ENCODE results near the gene FEV. TPM values are rescaled to one million over a fixed set of nuclear protein-coding genes. Genes with fewer than 3 reads are reported as not detected.
A peak's percentile ranks its signal among the peaks of the same experiment; 100 is the strongest.

FEV gene
- total and polyA plus RNA-seq, 2 experiments from 2014 or later = 0.58 to 0.70 TPM

DNA sequence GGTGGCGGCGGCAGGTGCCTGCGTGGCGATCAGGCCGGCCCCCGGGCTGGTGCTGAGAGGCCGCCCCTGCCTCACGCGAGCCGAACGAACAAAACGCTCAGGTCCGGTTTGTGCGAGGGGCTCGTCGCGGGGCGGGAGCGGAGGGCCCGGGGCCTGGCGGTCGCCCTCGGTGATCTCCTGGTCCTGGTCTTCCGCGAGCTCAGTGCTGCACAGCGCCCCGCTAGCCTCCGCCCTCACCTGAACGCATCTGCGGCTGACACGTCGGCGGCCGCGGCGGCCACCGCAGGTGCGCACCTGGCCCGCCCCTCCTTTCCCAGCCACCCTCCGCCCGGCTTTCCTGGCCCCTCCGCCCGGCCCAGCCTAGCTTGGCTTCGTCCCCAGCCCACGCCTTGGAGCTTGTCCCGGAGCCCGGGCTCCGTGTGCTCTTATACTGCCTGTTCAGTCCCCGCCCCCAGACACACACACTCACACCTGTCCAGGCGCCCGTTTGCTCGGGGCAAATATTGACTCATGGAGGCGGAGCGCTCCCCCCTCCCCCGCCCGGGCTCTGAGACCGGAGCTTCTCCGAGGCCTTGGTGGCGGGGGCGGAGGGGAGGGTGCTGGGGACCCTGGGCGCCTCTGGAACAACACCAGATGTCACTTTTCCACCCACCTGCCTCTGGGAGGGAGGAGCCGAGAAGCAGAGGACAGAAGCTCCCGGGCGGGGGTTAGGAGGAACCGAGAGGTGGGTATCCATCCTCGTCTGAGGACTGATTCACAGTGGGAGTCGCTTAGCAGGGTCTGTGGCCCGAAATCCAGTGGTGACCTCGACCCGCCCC lies 16.8 kb upstream of the FEV start:
- no peaks in the 10 kb centered on the region for H4K20me1 ChIP-seq (ENCODE audit: insufficient read depth, poor library complexity, severe bottlenecking)
- H3K4me2 ChIP-seq = peak overlapping the region; percentile 93
- no peaks in the 10 kb centered on the region for H3K9me3 ChIP-seq (ENCODE audit: low read depth)
- TF ChIP-seq EZH2phosphoT487 (IDR thresholded peaks at IDR 0.05; ENCODE audit: low read depth, severe bottlenecking, unreplicated experiment) = peak; percentile 60
- TF ChIP-seq, protein P1, sequence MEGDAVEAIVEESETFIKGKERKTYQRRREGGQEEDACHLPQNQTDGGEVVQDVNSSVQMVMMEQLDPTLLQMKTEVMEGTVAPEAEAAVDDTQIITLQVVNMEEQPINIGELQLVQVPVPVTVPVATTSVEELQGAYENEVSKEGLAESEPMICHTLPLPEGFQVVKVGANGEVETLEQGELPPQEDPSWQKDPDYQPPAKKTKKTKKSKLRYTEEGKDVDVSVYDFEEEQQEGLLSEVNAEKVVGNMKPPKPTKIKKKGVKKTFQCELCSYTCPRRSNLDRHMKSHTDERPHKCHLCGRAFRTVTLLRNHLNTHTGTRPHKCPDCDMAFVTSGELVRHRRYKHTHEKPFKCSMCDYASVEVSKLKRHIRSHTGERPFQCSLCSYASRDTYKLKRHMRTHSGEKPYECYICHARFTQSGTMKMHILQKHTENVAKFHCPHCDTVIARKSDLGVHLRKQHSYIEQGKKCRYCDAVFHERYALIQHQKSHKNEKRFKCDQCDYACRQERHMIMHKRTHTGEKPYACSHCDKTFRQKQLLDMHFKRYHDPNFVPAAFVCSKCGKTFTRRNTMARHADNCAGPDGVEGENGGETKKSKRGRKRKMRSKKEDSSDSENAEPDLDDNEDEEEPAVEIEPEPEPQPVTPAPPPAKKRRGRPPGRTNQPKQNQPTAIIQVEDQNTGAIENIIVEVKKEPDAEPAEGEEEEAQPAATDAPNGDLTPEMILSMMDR (IDR thresholded peaks at IDR 0.05; ENCODE audit: poor library complexity) = no peak
- peak; percentile 50 for TF ChIP-seq EZH2 (IDR thresholded peaks at IDR 0.05; ENCODE audit: borderline replicate concordance)
- H3K79me2 ChIP-seq = no peaks in the 10 kb centered on the region
- H3K4me3 ChIP-seq = peak overlapping the region; percentile 49
- peaks cover 79% of the 10 kb centered on the region for H3K27me3 ChIP-seq
- H3K27ac ChIP-seq = peak overlapping the region; percentile 85
- 2% methylated on average over 31 of the region's 70 CpGs for WGBS (ENCODE audit: low lambda C conversion rate, missing lambda C conversion rate)
- peak overlapping the region; percentile 45 for H2AFZ ChIP-seq
- H3K4me1 ChIP-seq (ENCODE audit: insufficient read depth) = peaks cover 17% of the 10 kb centered on the region
- no peaks in the 10 kb centered on the region for H3K36me3 ChIP-seq (replicated peaks; ENCODE audit: insufficient read depth, low read depth)
- H3K9me2 ChIP-seq (replicated peaks; ENCODE audit: insufficient read depth) = no peaks in the 10 kb centered on the region
- peak; percentile 95 for DNase-seq (ENCODE audit: low spot score)

DNA sequence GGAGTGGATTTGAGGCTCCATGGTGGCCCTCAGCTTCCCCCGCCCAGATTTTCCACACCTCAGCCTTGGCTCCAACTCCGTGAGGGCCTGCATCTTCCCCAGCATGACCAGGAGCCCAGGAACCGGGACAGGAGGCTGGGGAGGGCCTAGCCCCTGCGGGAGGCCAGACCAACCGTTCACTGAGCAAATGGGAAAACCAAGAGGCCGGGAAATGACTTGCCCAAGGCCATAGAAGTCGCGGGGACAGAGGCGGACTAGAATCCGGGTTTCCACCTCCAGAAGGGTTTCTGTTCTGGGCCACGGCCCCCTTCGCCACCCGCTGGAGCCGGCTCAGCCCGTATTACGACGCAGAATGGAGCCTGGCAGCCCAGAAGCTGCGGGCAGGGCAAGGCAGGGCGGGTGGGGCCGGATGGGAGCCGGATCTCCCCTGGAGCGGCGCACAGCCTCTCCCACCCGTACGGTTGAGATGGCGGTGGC lies 16.2 kb upstream of the FEV start:
- no peaks in the 10 kb centered on the region for H3K79me2 ChIP-seq
- no peaks in the 10 kb centered on the region for H4K20me1 ChIP-seq (ENCODE audit: insufficient read depth, poor library complexity, severe bottlenecking)
- H3K4me2 ChIP-seq = peak overlapping the region; percentile 93
- H3K4me3 ChIP-seq = peak overlapping the region; percentile 3
- peaks cover 84% of the 10 kb centered on the region for H3K27me3 ChIP-seq
- H3K4me1 ChIP-seq (ENCODE audit: insufficient read depth) = peaks cover 17% of the 10 kb centered on the region
- DNase-seq (ENCODE audit: low spot score) = peak; percentile 31
- no peaks in the 10 kb centered on the region for H3K36me3 ChIP-seq (replicated peaks; ENCODE audit: insufficient read depth, low read depth)
- peak overlapping the region; percentile 45 for H2AFZ ChIP-seq
- H3K9me3 ChIP-seq (ENCODE audit: low read depth) = no peaks in the 10 kb centered on the region
- no peaks in the 10 kb centered on the region for H3K9me2 ChIP-seq (replicated peaks; ENCODE audit: insufficient read depth)
- WGBS (ENCODE audit: low lambda C conversion rate, missing lambda C conversion rate) = 13% methylated on average over 25 of the region's 26 CpGs
- TF ChIP-seq, protein P1 (IDR thresholded peaks at IDR 0.05; ENCODE audit: poor library complexity) = no peak
- TF ChIP-seq EZH2phosphoT487 (IDR thresholded peaks at IDR 0.05; ENCODE audit: low read depth, severe bottlenecking, unreplicated experiment) = peak; percentile 34
- peak overlapping the region; percentile 85 for H3K27ac ChIP-seq

DNA sequence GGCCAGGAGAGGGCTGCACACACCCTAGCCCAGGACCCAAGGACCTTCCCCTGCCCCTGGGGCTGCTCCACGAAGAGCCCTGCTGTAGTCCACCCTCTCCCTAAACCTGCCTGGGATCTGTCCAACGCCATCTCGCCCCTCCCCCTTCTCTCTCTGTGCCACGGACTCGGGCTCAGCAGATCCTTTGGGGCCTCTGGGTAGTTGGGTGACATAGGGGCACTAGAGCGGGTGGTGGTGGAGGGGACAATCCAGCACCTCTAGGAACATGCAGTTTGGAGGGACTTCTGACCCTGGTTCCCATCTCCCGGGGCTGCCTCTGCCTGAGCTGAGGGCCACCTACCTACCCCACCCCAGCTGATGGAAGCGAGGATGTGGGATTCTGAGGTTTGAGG lies 15.6 kb upstream of the FEV start:
- Histone ChIP-seq H3K4me1 (ENCODE audit: insufficient read depth) (peaks cover 17% of the 10 kb centered on the region), H3K27ac (no peak overlapping the region), H3K9me2 (replicated peaks; ENCODE audit: insufficient read depth) (no peaks in the 10 kb centered on the region), H4K20me1 (ENCODE audit: insufficient read depth, poor library complexity, severe bottlenecking) (no peaks in the 10 kb centered on the region), H2AFZ (no peak overlapping the region), H3K9me3 (ENCODE audit: low read depth) (no peaks in the 10 kb centered on the region), H3K36me3 (replicated peaks; ENCODE audit: insufficient read depth, low read depth) (no peaks in the 10 kb centered on the region), H3K4me3 (no peak overlapping the region), H3K79me2 (no peaks in the 10 kb centered on the region), H3K27me3 (peaks cover 84% of the 10 kb centered on the region), H3K4me2 (peak overlapping the region; percentile 93)
- TF ChIP-seq, protein P1 (IDR thresholded peaks at IDR 0.05; ENCODE audit: poor library complexity) = no peak
- no peak for TF ChIP-seq EZH2 (IDR thresholded peaks at IDR 0.05; ENCODE audit: borderline replicate concordance)
- TF ChIP-seq EZH2phosphoT487 (IDR thresholded peaks at IDR 0.05; ENCODE audit: low read depth, severe bottlenecking, unreplicated experiment) = no peak
- WGBS (ENCODE audit: low lambda C conversion rate, missing lambda C conversion rate) = 28% methylated on average over 8 of the region's 8 CpGs
- DNase-seq (ENCODE audit: low spot score) = no peak

All from hepatocyte (in vitro differentiated cells).